Measurements from ENCODE around the gene C1QL1.

GRCh38 chr17:44983563-44983962 is 15.5 kb upstream of the C1QL1 start:
- TF ChIP-seq, protein P1, sequence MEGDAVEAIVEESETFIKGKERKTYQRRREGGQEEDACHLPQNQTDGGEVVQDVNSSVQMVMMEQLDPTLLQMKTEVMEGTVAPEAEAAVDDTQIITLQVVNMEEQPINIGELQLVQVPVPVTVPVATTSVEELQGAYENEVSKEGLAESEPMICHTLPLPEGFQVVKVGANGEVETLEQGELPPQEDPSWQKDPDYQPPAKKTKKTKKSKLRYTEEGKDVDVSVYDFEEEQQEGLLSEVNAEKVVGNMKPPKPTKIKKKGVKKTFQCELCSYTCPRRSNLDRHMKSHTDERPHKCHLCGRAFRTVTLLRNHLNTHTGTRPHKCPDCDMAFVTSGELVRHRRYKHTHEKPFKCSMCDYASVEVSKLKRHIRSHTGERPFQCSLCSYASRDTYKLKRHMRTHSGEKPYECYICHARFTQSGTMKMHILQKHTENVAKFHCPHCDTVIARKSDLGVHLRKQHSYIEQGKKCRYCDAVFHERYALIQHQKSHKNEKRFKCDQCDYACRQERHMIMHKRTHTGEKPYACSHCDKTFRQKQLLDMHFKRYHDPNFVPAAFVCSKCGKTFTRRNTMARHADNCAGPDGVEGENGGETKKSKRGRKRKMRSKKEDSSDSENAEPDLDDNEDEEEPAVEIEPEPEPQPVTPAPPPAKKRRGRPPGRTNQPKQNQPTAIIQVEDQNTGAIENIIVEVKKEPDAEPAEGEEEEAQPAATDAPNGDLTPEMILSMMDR (IDR thresholded peaks at IDR 0.05), result no peak
- TF ChIP-seq POLR2A (IDR thresholded peaks at IDR 0.05; ENCODE audit: low read depth), result no peak
